ENCODE results near the gene C12orf76. TPM values are rescaled to one million over a fixed set of nuclear protein-coding genes. Genes with fewer than 3 reads are reported as not detected.

Gene C12orf76
- total and polyA plus RNA-seq, 10 of the 15 experiments (the other 5 are each of a cell fraction or from before 2014, with no cell fraction given), result 3.6 to 20.4 (median 10.7) TPM

DNA sequence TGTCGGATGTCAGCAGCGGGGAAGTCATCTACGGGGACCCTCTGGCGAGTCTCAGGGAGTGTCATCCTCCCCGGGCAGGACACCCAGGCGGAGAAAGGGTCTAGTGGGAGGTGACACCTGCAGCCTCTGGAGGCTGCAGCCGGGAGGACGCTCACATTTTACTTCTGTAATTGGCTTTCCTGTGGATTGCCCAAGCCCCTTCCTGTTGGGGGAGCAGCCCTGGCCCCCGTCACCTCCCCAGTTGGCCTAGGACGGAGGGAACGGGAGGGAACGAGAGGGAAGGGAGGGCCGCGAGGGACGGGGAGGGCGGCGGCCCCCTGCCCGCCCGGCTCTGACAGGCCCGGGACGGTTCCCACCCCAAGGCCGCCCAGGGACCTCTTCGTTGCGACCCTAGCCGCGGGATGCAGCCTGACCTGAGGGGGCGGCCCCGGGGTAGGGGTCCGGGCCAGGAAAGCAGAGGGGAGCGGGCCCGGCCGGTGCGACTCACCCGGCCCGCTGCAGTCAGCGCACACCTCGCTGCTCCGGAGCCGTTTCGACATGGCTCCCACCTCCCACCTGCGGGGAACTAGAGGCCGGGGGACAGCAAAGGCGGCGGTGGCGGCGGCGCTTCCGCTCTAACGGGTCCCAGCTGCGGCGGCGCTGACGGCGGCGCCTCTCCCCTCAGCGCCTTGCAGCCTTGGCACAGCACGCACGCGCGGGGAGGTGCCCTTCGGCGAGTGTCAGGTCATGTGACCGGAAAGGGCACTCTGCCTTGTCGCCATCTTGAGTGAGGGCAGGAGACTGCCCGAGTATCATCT, 52.4 kb downstream of the C12orf76 start, which contains the start of gene GIT2 (continued):
- TF ChIP-seq, protein P1, sequence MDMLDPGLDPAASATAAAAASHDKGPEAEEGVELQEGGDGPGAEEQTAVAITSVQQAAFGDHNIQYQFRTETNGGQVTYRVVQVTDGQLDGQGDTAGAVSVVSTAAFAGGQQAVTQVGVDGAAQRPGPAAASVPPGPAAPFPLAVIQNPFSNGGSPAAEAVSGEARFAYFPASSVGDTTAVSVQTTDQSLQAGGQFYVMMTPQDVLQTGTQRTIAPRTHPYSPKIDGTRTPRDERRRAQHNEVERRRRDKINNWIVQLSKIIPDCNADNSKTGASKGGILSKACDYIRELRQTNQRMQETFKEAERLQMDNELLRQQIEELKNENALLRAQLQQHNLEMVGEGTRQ (IDR thresholded peaks at IDR 0.05; ENCODE audit: borderline replicate concordance, low read depth, low read length), result peak; percentile 91
- TF ChIP-seq PAX8 (IDR thresholded peaks at IDR 0.05) (no peak), SMAD1 (IDR thresholded peaks at IDR 0.05; ENCODE audit: low read depth, partially characterized antibody) (no peak), MYC (IDR thresholded peaks at IDR 0.05; ENCODE audit: insufficient read depth, insufficient read length, insufficient replicate concordance, low read length, severe bottlenecking) (no peak), EED (IDR thresholded peaks at IDR 0.05; ENCODE audit: low read depth) (peak; percentile 11; the same call in 1 of the 2 replicates), KDM1A (IDR thresholded peaks at IDR 0.05; ENCODE audit: borderline replicate concordance) (no peak)
- TF ChIP-seq, protein P2, sequence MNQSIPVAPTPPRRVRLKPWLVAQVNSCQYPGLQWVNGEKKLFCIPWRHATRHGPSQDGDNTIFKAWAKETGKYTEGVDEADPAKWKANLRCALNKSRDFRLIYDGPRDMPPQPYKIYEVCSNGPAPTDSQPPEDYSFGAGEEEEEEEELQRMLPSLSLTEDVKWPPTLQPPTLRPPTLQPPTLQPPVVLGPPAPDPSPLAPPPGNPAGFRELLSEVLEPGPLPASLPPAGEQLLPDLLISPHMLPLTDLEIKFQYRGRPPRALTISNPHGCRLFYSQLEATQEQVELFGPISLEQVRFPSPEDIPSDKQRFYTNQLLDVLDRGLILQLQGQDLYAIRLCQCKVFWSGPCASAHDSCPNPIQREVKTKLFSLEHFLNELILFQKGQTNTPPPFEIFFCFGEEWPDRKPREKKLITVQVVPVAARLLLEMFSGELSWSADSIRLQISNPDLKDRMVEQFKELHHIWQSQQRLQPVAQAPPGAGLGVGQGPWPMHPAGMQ (IDR thresholded peaks at IDR 0.05; ENCODE audit: borderline replicate concordance), result no peak
- TF ChIP-seq, protein P3, sequence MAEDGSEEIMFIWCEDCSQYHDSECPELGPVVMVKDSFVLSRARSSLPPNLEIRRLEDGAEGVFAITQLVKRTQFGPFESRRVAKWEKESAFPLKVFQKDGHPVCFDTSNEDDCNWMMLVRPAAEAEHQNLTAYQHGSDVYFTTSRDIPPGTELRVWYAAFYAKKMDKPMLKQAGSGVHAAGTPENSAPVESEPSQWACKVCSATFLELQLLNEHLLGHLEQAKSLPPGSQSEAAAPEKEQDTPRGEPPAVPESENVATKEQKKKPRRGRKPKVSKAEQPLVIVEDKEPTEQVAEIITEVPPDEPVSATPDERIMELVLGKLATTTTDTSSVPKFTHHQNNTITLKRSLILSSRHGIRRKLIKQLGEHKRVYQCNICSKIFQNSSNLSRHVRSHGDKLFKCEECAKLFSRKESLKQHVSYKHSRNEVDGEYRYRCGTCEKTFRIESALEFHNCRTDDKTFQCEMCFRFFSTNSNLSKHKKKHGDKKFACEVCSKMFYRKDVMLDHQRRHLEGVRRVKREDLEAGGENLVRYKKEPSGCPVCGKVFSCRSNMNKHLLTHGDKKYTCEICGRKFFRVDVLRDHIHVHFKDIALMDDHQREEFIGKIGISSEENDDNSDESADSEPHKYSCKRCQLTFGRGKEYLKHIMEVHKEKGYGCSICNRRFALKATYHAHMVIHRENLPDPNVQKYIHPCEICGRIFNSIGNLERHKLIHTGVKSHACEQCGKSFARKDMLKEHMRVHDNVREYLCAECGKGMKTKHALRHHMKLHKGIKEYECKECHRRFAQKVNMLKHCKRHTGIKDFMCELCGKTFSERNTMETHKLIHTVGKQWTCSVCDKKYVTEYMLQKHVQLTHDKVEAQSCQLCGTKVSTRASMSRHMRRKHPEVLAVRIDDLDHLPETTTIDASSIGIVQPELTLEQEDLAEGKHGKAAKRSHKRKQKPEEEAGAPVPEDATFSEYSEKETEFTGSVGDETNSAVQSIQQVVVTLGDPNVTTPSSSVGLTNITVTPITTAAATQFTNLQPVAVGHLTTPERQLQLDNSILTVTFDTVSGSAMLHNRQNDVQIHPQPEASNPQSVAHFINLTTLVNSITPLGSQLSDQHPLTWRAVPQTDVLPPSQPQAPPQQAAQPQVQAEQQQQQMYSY (CRISPR knock-in tag; IDR thresholded peaks at IDR 0.05), result no peak

Measured in GM12878 (cell line).